H9 (cell line): ENCODE results near the gene FXYD7. TPM values are rescaled to one million over a fixed set of nuclear protein-coding genes. Genes with fewer than 3 reads are reported as not detected.

Experiments
- DNase-seq: peaks from one replicate; pipeline ENCODE4 v3.0.0-alpha.2; 2017
- H2AFZ ChIP-seq: one replicate; pipeline ENCODE4 v1.6.1; 2013; ENCODE audit warnings: mild to moderate bottlenecking, low read length, control low read depth, moderate library complexity
- H2AK5ac ChIP-seq: 2 replicates; pipeline ENCODE4 v1.6.1; 2013; ENCODE audit warnings: low read length, control low read depth, mixed read lengths; ENCODE audit not compliant: insufficient read length
- H2BK120ac ChIP-seq: one replicate; pipeline ENCODE4 v1.6.1; 2013; ENCODE audit warnings: low read depth, mild to moderate bottlenecking, low read length, control low read depth, inconsistent platforms; ENCODE audit not compliant: poor library complexity, severe bottlenecking
- H2BK12ac ChIP-seq: 2 replicates; pipeline ENCODE4 v1.6.1; 2013; ENCODE audit warnings: low read length, control low read depth, mixed read lengths, low read depth; ENCODE audit not compliant: insufficient read length
- H2BK15ac ChIP-seq: 2 replicates; pipeline ENCODE4 v1.6.1; 2013; ENCODE audit warnings: low read depth, low read length, control low read depth
- H2BK20ac ChIP-seq: one replicate; pipeline ENCODE4 v1.6.1; 2013; ENCODE audit warnings: low read depth, mild to moderate bottlenecking, low read length, control low read depth, inconsistent platforms; ENCODE audit not compliant: poor library complexity, severe bottlenecking
- H2BK5ac ChIP-seq: 2 replicates; pipeline ENCODE4 v1.6.1; 2013; ENCODE audit warnings: low read length, control low read depth, mixed read lengths; ENCODE audit not compliant: insufficient read length
- H3K14ac ChIP-seq: 2 replicates; pipeline ENCODE4 v1.6.1; 2013; ENCODE audit warnings: low read length, control low read depth; ENCODE audit not compliant: insufficient read depth
- H3K18ac ChIP-seq: 2 replicates; pipeline ENCODE4 v1.6.1; 2013; ENCODE audit warnings: low read depth, mild to moderate bottlenecking, mixed read lengths, low read length, control low read depth; ENCODE audit not compliant: insufficient read length
- H3K23ac ChIP-seq: 2 replicates; pipeline ENCODE4 v1.6.1; 2013; ENCODE audit warnings: low read length, control low read depth, mixed read lengths, low read depth; ENCODE audit not compliant: insufficient read length
- H3K23me2 ChIP-seq: 2 replicates; pipeline ENCODE4 v1.6.1; 2013; ENCODE audit warnings: low read depth, mild to moderate bottlenecking, mixed read lengths, low read length, control low read depth; ENCODE audit not compliant: insufficient read length, poor library complexity, severe bottlenecking
- H3K27ac ChIP-seq: 2 replicates; pipeline ENCODE4 v1.5.1; 2013; ENCODE audit warnings: low read length, control low read depth, mixed read lengths, low read depth; ENCODE audit not compliant: insufficient read length
- H3K27me3 ChIP-seq: 2 replicates; pipeline ENCODE4 v1.6.1; 2013; ENCODE audit warnings: low read length, control low read depth, inconsistent platforms; ENCODE audit not compliant: insufficient read depth
- H3K4ac ChIP-seq: 2 replicates; pipeline ENCODE4 v1.6.1; 2013; ENCODE audit warnings: low read depth, mild to moderate bottlenecking, control low read depth, inconsistent platforms, low read length, moderate library complexity
- H3K4me1 ChIP-seq: 2 replicates; pipeline ENCODE4 v1.6.1; 2013; ENCODE audit warnings: low read length, control low read depth, inconsistent platforms; ENCODE audit not compliant: insufficient read depth
- H3K4me2 ChIP-seq: 2 replicates; pipeline ENCODE4 v1.6.1; 2013; ENCODE audit warnings: low read length, control low read depth, mixed read lengths; ENCODE audit not compliant: insufficient read length, insufficient read depth
- H3K56ac ChIP-seq: 2 replicates; pipeline ENCODE4 v1.6.1; 2013; ENCODE audit warnings: low read depth, mild to moderate bottlenecking, mixed read lengths, low read length, control low read depth; ENCODE audit not compliant: insufficient read length
- H3K79me1 ChIP-seq: 2 replicates; pipeline ENCODE4 v1.6.1; 2013; ENCODE audit warnings: low read depth, mild to moderate bottlenecking, moderate library complexity, low read length, control low read depth, inconsistent platforms; ENCODE audit not compliant: insufficient read depth, poor library complexity, severe bottlenecking
- H3K79me2 ChIP-seq: 2 replicates; pipeline ENCODE4 v1.6.1; 2013; ENCODE audit warnings: low read length, control low read depth, inconsistent platforms; ENCODE audit not compliant: insufficient read depth
- H3K9ac ChIP-seq: 2 replicates; pipeline ENCODE4 v1.6.1; 2013; ENCODE audit warnings: low read length, control low read depth, mixed read lengths; ENCODE audit not compliant: insufficient read length; ENCODE audit errors: extremely low read depth
- H3K9me3 ChIP-seq: one replicate; pipeline ENCODE4 v1.6.1; 2013; ENCODE audit warnings: low read depth, low read length, inconsistent platforms; ENCODE audit not compliant: control insufficient read depth
- H3T11ph ChIP-seq: one replicate; pipeline ENCODE4 v1.6.1; 2013; ENCODE audit warnings: mild to moderate bottlenecking, low read length, control low read depth, inconsistent platforms
- H4K20me1 ChIP-seq: one replicate; pipeline ENCODE4 v1.6.1; 2013; ENCODE audit not compliant: control insufficient read depth, insufficient read length, insufficient read depth
- H4K5ac ChIP-seq: 2 replicates; pipeline ENCODE4 v1.6.1; 2013; ENCODE audit warnings: low read depth, mild to moderate bottlenecking, mixed read lengths, low read length, control low read depth; ENCODE audit not compliant: insufficient read length
- H4K8ac ChIP-seq: replicated peaks from 2 replicates; pipeline ENCODE4 v1.6.1; 2013; ENCODE audit warnings: low read length, control low read depth, mixed read lengths, low read depth; ENCODE audit not compliant: insufficient read length
- H4K91ac ChIP-seq: 2 replicates; pipeline ENCODE4 v1.6.1; 2013; ENCODE audit warnings: low read depth, mild to moderate bottlenecking, moderate library complexity, mixed read lengths, low read length, control low read depth; ENCODE audit not compliant: insufficient read length
- H3K27ac Mint-ChIP-seq, 3 experiments: 2 replicates in 2 of 3; 3 replicates in 1 of 3; pipeline ENCODE4 v1.8.0; 2020 to 2021; ENCODE audit warnings: mixed read lengths in 3 of 3, mild to moderate bottlenecking in 1 of 3, moderate library complexity in 1 of 3
- H3K27me3 Mint-ChIP-seq: 2 replicates; pipeline ENCODE4 v1.8.0; 2021; ENCODE audit warnings: low read depth, mild to moderate bottlenecking, moderate library complexity, mixed read lengths
- H3K36me3 Mint-ChIP-seq, 3 experiments: 2 replicates in 2 of 3; 3 replicates in 1 of 3; pipeline ENCODE4 v1.8.0; 2020 to 2021; ENCODE audit warnings: low read depth in 3 of 3, mixed read lengths in 3 of 3; ENCODE audit not compliant: insufficient read depth in 1 of 3
- H3K4me1 Mint-ChIP-seq, 2 experiments: 2 replicates each; pipeline ENCODE4 v1.8.0; 2020; ENCODE audit warnings: mixed read lengths in 2 of 2
- H3K4me3 Mint-ChIP-seq, 2 experiments: 2 replicates in 1 of 2; 3 replicates in 1 of 2; pipeline ENCODE4 v1.8.0; 2020 to 2021; ENCODE audit warnings: mild to moderate bottlenecking in 2 of 2, mixed read lengths in 2 of 2, moderate library complexity in 1 of 2
- H3K9me3 Mint-ChIP-seq, 2 experiments: 2 replicates in 1 of 2; 3 replicates in 1 of 2; pipeline ENCODE4 v1.8.0; 2020; ENCODE audit warnings: mild to moderate bottlenecking in 2 of 2, mixed read lengths in 2 of 2, moderate library complexity in 1 of 2
- WGBS: extraction: QIAGEN DNeasy Blood & Tissue Kit; methylation state at CpG from one replicate; pipeline ENCODE4 v1.1.7; 2013; ENCODE audit warnings: missing lambda C conversion rate, low lambda C conversion rate, mixed read lengths; ENCODE audit not compliant: insufficient read length; ENCODE audit errors: extremely low coverage; 5-methylcytosine and 5-hydroxymethylcytosine counted together
- total RNA-seq: library from RNA; stranded (reverse); gene quantifications from 2 replicates; pipeline ENCODE4 v1.2.1, GENCODE V29; 2021
- TF ChIP-seq, protein P1 (sequence below): fragments of 200-600 bp; sonication (generic); conservative IDR thresholded peaks from 3 replicates; pipeline ENCODE4 v1.8.0; 2021; ENCODE audit warnings: antibody characterized with exemption, mild to moderate bottlenecking

Gene FXYD7
- total RNA-seq, 1 experiment from 2014 or later = 9.0 TPM

DNA sequence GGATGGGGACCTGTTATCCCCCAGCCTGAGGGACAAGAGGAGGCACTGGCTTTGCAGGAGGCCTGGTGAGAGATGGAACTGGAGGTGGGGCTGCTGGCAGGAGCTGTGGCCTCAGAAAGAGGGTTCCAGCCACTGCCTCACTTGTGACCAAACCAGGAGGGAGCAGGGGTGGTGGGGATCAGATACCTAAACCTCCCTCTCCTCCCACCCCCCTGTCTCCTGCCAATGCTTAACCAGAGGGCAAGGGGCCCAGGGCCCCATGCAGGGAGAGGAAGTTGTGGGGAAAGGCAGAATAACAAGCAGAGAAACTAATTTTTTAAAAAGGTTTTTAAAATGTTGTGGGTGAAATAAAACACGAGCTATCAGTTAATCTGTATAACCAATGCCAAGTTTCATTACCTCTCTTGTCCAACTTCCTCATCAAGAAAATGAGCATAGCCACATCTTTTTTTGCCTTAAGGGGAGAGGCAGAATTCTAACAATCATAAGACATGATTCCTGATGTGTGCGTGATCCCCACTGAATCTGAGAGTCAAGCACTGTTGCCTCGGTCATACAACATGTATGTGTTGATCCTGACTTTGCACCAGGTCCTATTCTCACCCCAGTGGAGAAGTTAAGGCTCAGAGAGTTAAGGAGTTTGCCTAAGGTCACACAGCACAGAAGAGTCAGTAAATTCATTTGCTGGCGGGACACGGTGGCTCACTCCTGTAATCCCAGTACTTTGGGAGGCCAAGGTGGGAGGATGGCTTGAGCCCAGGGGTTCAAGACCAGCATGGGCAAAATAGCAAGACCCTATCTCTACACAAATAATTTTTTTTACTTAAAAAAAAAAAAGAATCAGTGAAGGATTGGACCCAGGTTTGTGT, 24.4 kb downstream of the FXYD7 start:
- H2AFZ ChIP-seq = no peak overlapping the region
- peaks cover 3% of the 10 kb centered on the region for H4K20me1 ChIP-seq
- no peaks in the 10 kb centered on the region for H3K4me1 ChIP-seq
- H3K14ac ChIP-seq = no peak overlapping the region
- H3K27me3 ChIP-seq = no peaks in the 10 kb centered on the region
- H3K27ac ChIP-seq = no peak overlapping the region
- peaks cover 66 to 78% (median 76%) of the 10 kb centered on the region in 3 experiments for H3K36me3 Mint-ChIP-seq
- no peak overlapping the region for H2BK12ac ChIP-seq
- TF ChIP-seq, protein P1, sequence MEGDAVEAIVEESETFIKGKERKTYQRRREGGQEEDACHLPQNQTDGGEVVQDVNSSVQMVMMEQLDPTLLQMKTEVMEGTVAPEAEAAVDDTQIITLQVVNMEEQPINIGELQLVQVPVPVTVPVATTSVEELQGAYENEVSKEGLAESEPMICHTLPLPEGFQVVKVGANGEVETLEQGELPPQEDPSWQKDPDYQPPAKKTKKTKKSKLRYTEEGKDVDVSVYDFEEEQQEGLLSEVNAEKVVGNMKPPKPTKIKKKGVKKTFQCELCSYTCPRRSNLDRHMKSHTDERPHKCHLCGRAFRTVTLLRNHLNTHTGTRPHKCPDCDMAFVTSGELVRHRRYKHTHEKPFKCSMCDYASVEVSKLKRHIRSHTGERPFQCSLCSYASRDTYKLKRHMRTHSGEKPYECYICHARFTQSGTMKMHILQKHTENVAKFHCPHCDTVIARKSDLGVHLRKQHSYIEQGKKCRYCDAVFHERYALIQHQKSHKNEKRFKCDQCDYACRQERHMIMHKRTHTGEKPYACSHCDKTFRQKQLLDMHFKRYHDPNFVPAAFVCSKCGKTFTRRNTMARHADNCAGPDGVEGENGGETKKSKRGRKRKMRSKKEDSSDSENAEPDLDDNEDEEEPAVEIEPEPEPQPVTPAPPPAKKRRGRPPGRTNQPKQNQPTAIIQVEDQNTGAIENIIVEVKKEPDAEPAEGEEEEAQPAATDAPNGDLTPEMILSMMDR = no peak
- no peak overlapping the region for H3K27ac Mint-ChIP-seq
- no peak overlapping the region for H2BK120ac ChIP-seq
- no peak overlapping the region for H3K4me2 ChIP-seq
- no peak overlapping the region for H3T11ph ChIP-seq
- no peak overlapping the region for H3K56ac ChIP-seq
- peaks cover 7% of the 10 kb centered on the region for H3K9me3 ChIP-seq
- H3K79me1 ChIP-seq = no peaks in the 10 kb centered on the region
- H4K91ac ChIP-seq = no peak overlapping the region
- no peak overlapping the region for H3K4me3 Mint-ChIP-seq
- H3K23me2 ChIP-seq = no peaks in the 10 kb centered on the region
- H3K27me3 Mint-ChIP-seq = no peaks in the 10 kb centered on the region
- WGBS = no CpG with 5 or more reads among the region's 5 CpGs
- no peak overlapping the region for H3K9ac ChIP-seq
- H2BK15ac ChIP-seq = no peak overlapping the region
- no peaks in the 10 kb centered on the region for H3K4me1 Mint-ChIP-seq
- H3K9me3 Mint-ChIP-seq = peaks cover 12 to 20% of the 10 kb centered on the region in 2 experiments
- H3K4ac ChIP-seq = no peak overlapping the region
- no peak overlapping the region for H2BK20ac ChIP-seq
- DNase-seq = peak; percentile 10
- H3K23ac ChIP-seq = no peak overlapping the region
- no peak overlapping the region for H2BK5ac ChIP-seq
- H4K8ac ChIP-seq = no peak overlapping the region
- no peak overlapping the region for H4K5ac ChIP-seq
- H2AK5ac ChIP-seq = no peak overlapping the region
- no peak overlapping the region for H3K18ac ChIP-seq
- no peaks in the 10 kb centered on the region for H3K79me2 ChIP-seq
